Naive thymus-derived CD4-positive, alpha-beta T cell (primary cell): ENCODE data around the gene TYW1B. TPM values are rescaled to one million over a fixed set of nuclear protein-coding genes. Genes with fewer than 3 reads are reported as not detected.
"Not testable (repeated sequence)": the region's sequence is repeated elsewhere in the genome, so short reads cannot be mapped to it uniquely, and the experiment has no call there.

Source experiments
- ATAC-seq: fragments of 150-1000 bp; cut with Tn5 transposase; 2 replicates; pipeline ENCODE4 v1.10.0; 2021; ENCODE audit warnings: mild to moderate bottlenecking, moderate library complexity
- CTCF ChIA-PET: fragments of 350-600 bp; sonication (Branson Sonifier 250); formaldehyde crosslinking; loops from one replicate; lab custom pipeline; 2021; ENCODE audit warnings: antibody characterized with exemption; lab: Charles Lee
- POLR2A ChIA-PET: fragments of 350-600 bp; sonication (Branson Sonifier 250); formaldehyde crosslinking; loops from one replicate; lab custom pipeline; 2021; ENCODE audit warnings: antibody characterized with exemption, inconsistent platforms; lab: Charles Lee
- DNase-seq, 9 donors: peaks; one replicate each; pipeline versions ENCODE4 v3.0.0 to v3.0.0-alpha.2; 2020 to 2022; ENCODE audit warnings: mixed read lengths in 1 of 9
- H3K27ac ChIP-seq: one replicate; pipeline ENCODE4 v1.7.0; 2013; ENCODE audit warnings: mild to moderate bottlenecking, low read depth, low read length, moderate library complexity
- H3K27me3 ChIP-seq, 2 donors: one replicate each; pipeline ENCODE4 v1.7.0; 2013; ENCODE audit warnings: low read length in 2 of 2, mild to moderate bottlenecking in 2 of 2, moderate library complexity in 2 of 2; ENCODE audit not compliant: control insufficient read depth in 2 of 2, insufficient read depth in 2 of 2
- H3K36me3 ChIP-seq, 3 experiments: 1 replicate in 2 of 3; 2 replicates in 1 of 3; pipeline ENCODE4 v1.7.0; 2013; ENCODE audit warnings: low read length in 3 of 3, mild to moderate bottlenecking in 3 of 3, moderate library complexity in 1 of 3; ENCODE audit not compliant: insufficient read depth in 3 of 3, control insufficient read depth in 2 of 3
- H3K4me1 ChIP-seq, 2 donors: one replicate each; pipeline ENCODE4 v1.7.0; 2013; ENCODE audit warnings: low read length in 2 of 2, mild to moderate bottlenecking in 2 of 2, moderate library complexity in 1 of 2; ENCODE audit not compliant: control insufficient read depth in 2 of 2, insufficient read depth in 2 of 2
- H3K4me3 ChIP-seq: 2 replicates; pipeline ENCODE4 v1.7.0; 2013; ENCODE audit warnings: mild to moderate bottlenecking, low read length
- H3K9me3 ChIP-seq, 3 experiments: 1 replicate in 2 of 3; 2 replicates in 1 of 3; pipeline ENCODE4 v1.7.0; 2013; ENCODE audit warnings: low read length in 3 of 3; ENCODE audit not compliant: control insufficient read depth in 2 of 3
- H3K27ac Mint-ChIP-seq, 9 donors: one replicate each; pipeline ENCODE4 v1.8.0; 2020 to 2022; ENCODE audit warnings: mixed read lengths in 9 of 9, mild to moderate bottlenecking in 8 of 9, moderate library complexity in 5 of 9, inconsistent platforms in 2 of 9
- H3K27me3 Mint-ChIP-seq, 5 donors: one replicate each; pipeline ENCODE4 v1.8.0; 2021 to 2022; ENCODE audit warnings: mixed read lengths in 5 of 5, mild to moderate bottlenecking in 1 of 5
- H3K36me3 Mint-ChIP-seq, 5 donors: one replicate each; pipeline ENCODE4 v1.8.0; 2020 to 2022; ENCODE audit warnings: mixed read lengths in 5 of 5, mild to moderate bottlenecking in 3 of 5, inconsistent platforms in 1 of 5
- H3K4me1 Mint-ChIP-seq, 7 donors: one replicate each; pipeline ENCODE4 v1.8.0; 2020 to 2022; ENCODE audit warnings: mixed read lengths in 7 of 7, mild to moderate bottlenecking in 3 of 7, inconsistent platforms in 1 of 7
- H3K4me3 Mint-ChIP-seq, 10 donors: one replicate each; pipeline ENCODE4 v1.8.0; 2020 to 2022; ENCODE audit warnings: mild to moderate bottlenecking in 10 of 10, mixed read lengths in 10 of 10, moderate library complexity in 6 of 10, inconsistent platforms in 2 of 10
- H3K9me3 Mint-ChIP-seq, 11 donors: one replicate each; pipeline ENCODE4 v1.8.0; 2020 to 2022; ENCODE audit warnings: mixed read lengths in 11 of 11, mild to moderate bottlenecking in 4 of 11, inconsistent platforms in 1 of 11, moderate library complexity in 1 of 11
- intact Hi-C, 2 donors: fragments of 100-400 bp; cut with micrococcal nuclease; formaldehyde crosslinking; loops; one replicate each; pipeline ENCODE4 v1.15.1; 2023
- polyA plus RNA-seq, 2 donors: library from polyadenylated mRNA; unstranded; fragments of 300-500 nt; fragmentation: Illumina TruSeq; gene quantifications; one replicate each; pipeline ENCODE4 v1.2.3, GENCODE V29; 2021
- total RNA-seq, 6 experiments: library from RNA in 5 of 6; stranded (reverse) in 5 of 6; gene quantifications; 1 replicate in 5 of 6; 2 replicates in 1 of 6; pipeline ENCODE4 v1.2.3 and lab custom pipeline; 2021 to 2026

The TYW1B gene
- total and polyA plus RNA-seq, 7 experiments from 2014 or later, result 1.2 to 8.2 (median 5.4) TPM

GRCh38 chr7:72850746-72851145 is 22.7 kb upstream of the TYW1B start:
- H3K9me3 ChIP-seq, H3K27me3 Mint-ChIP-seq, ATAC-seq, H3K4me3 Mint-ChIP-seq, H3K9me3 Mint-ChIP-seq, H3K27me3 ChIP-seq, CTCF ChIA-PET, H3K4me1 Mint-ChIP-seq, POLR2A ChIA-PET, H3K27ac ChIP-seq, intact Hi-C loops, H3K36me3 ChIP-seq, H3K4me1 ChIP-seq, DNase-seq, H3K4me3 ChIP-seq, H3K36me3 Mint-ChIP-seq, H3K27ac Mint-ChIP-seq: not testable (repeated sequence)

GRCh38 chr7:72844146-72844545 is 16.1 kb upstream of the TYW1B start:
- CTCF ChIA-PET, ATAC-seq, H3K27me3 ChIP-seq, H3K27ac ChIP-seq, H3K4me3 ChIP-seq, H3K27me3 Mint-ChIP-seq, DNase-seq, H3K36me3 ChIP-seq, intact Hi-C loops, H3K27ac Mint-ChIP-seq, H3K4me1 ChIP-seq, H3K4me3 Mint-ChIP-seq, H3K4me1 Mint-ChIP-seq: not testable (repeated sequence)
- Mint-ChIP-seq H3K9me3 (peaks cover 4 to 22% (median 12%) of the 10 kb centered on the region in 11 donors), H3K36me3 (peaks cover 3 to 16% (median 14%) of the 10 kb centered on the region in 5 donors)
- H3K9me3 ChIP-seq, result peaks cover 0 to 11% (median 0%) of the 10 kb centered on the region in 3 experiments
- POLR2A ChIA-PET, result interaction anchor here (0.9 kb wide), 1 partner anchor 12 kb away, joined by 4 read pairs; no protein-coding TSS in a partner anchor

DNA sequence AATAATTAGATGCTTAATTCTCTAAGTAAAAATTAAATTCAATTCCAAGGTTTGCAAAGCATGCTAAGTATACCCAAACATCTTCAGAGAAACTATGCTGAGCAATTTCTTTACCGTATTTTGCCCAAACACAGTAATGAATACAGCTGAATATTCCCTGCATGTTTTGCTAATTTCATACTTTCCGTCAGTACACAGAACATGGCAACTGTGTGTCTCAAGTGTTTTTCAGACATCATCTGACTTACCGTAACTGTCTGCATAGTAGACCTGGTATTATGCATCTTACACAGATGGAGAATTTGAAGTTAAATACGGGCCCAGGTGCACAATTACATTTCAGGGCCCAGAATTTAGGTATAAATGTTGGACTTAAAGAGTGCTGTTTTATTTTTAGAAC is 15.2 kb upstream of the TYW1B start:
- H3K27ac Mint-ChIP-seq, H3K27me3 Mint-ChIP-seq, ATAC-seq, H3K27ac ChIP-seq, H3K4me1 ChIP-seq, DNase-seq, H3K4me3 Mint-ChIP-seq, H3K27me3 ChIP-seq, intact Hi-C loops, H3K4me3 ChIP-seq, H3K36me3 ChIP-seq, POLR2A ChIA-PET, CTCF ChIA-PET, H3K4me1 Mint-ChIP-seq: not testable (repeated sequence)
- Mint-ChIP-seq H3K9me3 (peaks cover 4 to 22% (median 12%) of the 10 kb centered on the region in 11 donors), H3K36me3 (peaks cover 3 to 19% (median 16%) of the 10 kb centered on the region in 5 donors)
- peaks cover 0 to 11% (median 0%) of the 10 kb centered on the region in 3 experiments for H3K9me3 ChIP-seq

DNA sequence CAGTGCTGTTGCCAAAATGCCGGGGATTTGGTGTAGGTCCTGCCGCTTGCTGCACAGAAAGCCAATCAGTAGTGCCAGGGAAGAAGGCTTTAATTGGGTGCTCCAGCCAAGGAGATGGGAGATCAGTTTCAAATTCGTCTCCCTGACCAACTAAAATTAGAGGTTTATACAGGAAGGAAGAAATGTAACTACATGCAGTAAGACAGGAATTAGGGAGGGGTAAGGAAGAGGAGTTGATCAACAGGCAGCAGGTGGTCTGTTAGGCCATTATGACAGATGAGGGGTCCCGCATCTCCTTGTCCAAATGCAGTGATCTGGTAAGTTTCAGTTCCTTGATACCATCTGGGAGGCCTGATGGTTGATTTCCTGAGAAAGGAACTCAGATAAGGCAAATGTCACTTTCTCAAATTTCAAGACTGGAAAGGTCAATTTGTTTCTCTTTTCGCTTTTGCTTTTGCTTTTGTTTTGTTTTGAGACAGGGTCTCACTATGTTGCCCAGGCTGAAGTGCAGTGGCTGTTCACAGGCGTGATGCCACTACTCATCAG is 13.0 kb upstream of the TYW1B start:
- H3K27me3 Mint-ChIP-seq, ATAC-seq: not testable (repeated sequence)

GRCh38 chr7:72838315-72838714 is 10.3 kb upstream of the TYW1B start:
- peaks cover 3 to 31% (median 24%) of the 10 kb centered on the region in 5 donors for H3K36me3 Mint-ChIP-seq
- H3K27me3 Mint-ChIP-seq, CTCF ChIA-PET: not testable (repeated sequence)

More for the DNA sequence above, 13.0 kb upstream of the TYW1B start:
- CTCF ChIA-PET, H3K4me3 Mint-ChIP-seq, intact Hi-C loops, H3K36me3 ChIP-seq, H3K27me3 ChIP-seq, POLR2A ChIA-PET, H3K4me3 ChIP-seq, H3K27ac ChIP-seq, H3K27ac Mint-ChIP-seq, DNase-seq, H3K4me1 Mint-ChIP-seq, H3K4me1 ChIP-seq: not testable (repeated sequence)
- H3K36me3 Mint-ChIP-seq, result peaks cover 3 to 31% (median 24%) of the 10 kb centered on the region in 5 donors
- H3K9me3 Mint-ChIP-seq, result peaks cover 4 to 22% (median 12%) of the 10 kb centered on the region in 11 donors
- H3K9me3 ChIP-seq, result peaks cover 0 to 11% (median 0%) of the 10 kb centered on the region in 3 experiments

DNA sequence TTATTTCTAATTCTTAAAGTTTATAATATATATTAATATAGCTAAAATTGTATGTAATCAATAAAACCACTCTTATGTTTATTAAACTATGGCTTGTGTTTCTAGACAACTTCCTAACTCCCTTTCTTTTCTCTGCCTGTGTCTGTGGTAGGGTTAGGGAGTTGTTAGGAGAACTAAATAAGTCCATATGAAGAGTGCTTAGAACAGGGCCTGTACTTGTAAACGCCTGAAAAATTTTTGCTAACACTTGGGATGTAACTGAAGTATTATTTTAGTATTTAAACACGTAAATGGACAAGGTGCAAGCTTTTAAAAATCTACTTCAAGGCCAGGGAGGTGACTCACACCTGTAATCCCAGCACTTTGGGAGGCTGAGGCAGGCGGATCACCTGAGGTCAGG is 9.3 kb upstream of the TYW1B start:
- H3K4me3 ChIP-seq, H3K4me3 Mint-ChIP-seq, H3K27me3 ChIP-seq, H3K27ac Mint-ChIP-seq, ATAC-seq, H3K27ac ChIP-seq, DNase-seq, intact Hi-C loops, H3K27me3 Mint-ChIP-seq, H3K4me1 ChIP-seq, CTCF ChIA-PET, POLR2A ChIA-PET: not testable (repeated sequence)
- peaks cover 4 to 20% (median 12%) of the 10 kb centered on the region in 11 donors for H3K9me3 Mint-ChIP-seq
- H3K9me3 ChIP-seq, result peaks cover 0 to 11% (median 0%) of the 10 kb centered on the region in 3 experiments
- H3K36me3 ChIP-seq, result peaks cover 13 to 30% (median 16%) of the 10 kb centered on the region in 3 experiments
- peaks cover 3 to 40% (median 34%) of the 10 kb centered on the region in 5 donors for H3K36me3 Mint-ChIP-seq
- peaks cover 0 to 16% (median 13%) of the 10 kb centered on the region in 7 donors for H3K4me1 Mint-ChIP-seq

More at GRCh38 chr7:72838315-72838714, 10.3 kb upstream of the TYW1B start:
- H3K4me3 ChIP-seq, H3K27ac ChIP-seq, H3K4me3 Mint-ChIP-seq, DNase-seq, H3K4me1 ChIP-seq, ATAC-seq, POLR2A ChIA-PET, H3K4me1 Mint-ChIP-seq, intact Hi-C loops, H3K27me3 ChIP-seq: not testable (repeated sequence)
- Histone ChIP-seq H3K9me3 (peaks cover 0 to 11% (median 0%) of the 10 kb centered on the region in 3 experiments), H3K36me3 (peaks cover 6 to 20% (median 13%) of the 10 kb centered on the region in 3 experiments)
- H3K27ac Mint-ChIP-seq, result peak overlapping the region in 1 of 9 donors; percentile 25
- H3K9me3 Mint-ChIP-seq, result peaks cover 4 to 22% (median 12%) of the 10 kb centered on the region in 11 donors
